Retinal pigment epithelial cell (primary cell): ENCODE measurements around the gene PHYKPL.
A peak's percentile ranks its signal among the peaks of the same experiment; 100 is the strongest.
"Not testable (repeated sequence)": the region's sequence is repeated elsewhere in the genome, so short reads cannot be mapped to it uniquely, and the experiment has no call there.

Experiments used
- DNase-seq: peaks from one replicate; pipeline ENCODE4 v3.0.0-alpha.2; 2010; ENCODE audit warnings: low read depth
- H3K4me3 ChIP-seq: 2 replicates; pipeline ENCODE4 v1.5.1; 2011; ENCODE audit warnings: mild to moderate bottlenecking, low read length, control low read depth, moderate library complexity
- TF ChIP-seq, protein P1 (sequence below): conservative IDR thresholded peaks from 2 replicates; pipeline ENCODE4 v1.5.1; 2011; ENCODE audit warnings: low read depth, low read length, control low read depth, inconsistent platforms

Gene PHYKPL

DNA sequence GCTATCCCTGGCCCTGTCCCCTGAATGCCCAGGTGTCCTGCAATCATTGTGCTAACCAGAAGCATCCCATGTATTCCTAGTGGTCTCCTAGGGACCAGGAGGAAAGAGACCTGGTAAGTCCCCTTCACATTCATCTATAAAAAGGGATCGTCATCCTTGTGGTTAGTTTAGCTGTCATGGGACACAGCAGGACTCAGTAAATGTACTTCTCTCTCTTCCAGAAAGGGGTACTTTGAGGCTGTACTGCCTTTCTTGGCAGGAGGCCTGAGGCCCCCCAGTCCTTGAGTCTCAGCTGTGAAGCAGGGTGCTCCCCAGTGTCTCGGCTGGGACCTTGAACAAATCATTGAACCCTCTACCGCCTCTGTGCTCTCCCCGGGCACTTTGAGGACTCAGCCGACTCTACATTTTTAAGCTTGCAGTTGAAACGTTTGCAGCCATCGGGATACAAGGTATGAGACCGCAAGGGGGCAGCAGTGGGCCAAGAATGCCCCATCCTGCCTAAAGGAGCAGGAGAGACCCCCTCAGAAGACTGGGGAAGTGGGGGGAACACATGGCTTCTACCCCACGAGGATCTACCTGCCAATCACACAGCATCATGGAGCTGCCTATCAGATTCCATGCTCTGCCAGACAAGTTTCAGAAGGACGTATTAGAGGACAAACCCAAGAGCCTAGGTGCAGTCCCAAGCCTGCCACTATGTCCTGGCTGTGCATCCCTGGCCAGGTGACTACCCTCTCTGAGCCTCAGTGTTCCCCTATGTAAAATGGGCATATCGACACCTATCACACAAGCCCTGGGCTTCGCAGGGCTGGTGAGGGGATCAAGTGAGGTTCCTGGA is 2.4 kb upstream of the PHYKPL start:
- DNase-seq, result no peak
- TF ChIP-seq, protein P1, sequence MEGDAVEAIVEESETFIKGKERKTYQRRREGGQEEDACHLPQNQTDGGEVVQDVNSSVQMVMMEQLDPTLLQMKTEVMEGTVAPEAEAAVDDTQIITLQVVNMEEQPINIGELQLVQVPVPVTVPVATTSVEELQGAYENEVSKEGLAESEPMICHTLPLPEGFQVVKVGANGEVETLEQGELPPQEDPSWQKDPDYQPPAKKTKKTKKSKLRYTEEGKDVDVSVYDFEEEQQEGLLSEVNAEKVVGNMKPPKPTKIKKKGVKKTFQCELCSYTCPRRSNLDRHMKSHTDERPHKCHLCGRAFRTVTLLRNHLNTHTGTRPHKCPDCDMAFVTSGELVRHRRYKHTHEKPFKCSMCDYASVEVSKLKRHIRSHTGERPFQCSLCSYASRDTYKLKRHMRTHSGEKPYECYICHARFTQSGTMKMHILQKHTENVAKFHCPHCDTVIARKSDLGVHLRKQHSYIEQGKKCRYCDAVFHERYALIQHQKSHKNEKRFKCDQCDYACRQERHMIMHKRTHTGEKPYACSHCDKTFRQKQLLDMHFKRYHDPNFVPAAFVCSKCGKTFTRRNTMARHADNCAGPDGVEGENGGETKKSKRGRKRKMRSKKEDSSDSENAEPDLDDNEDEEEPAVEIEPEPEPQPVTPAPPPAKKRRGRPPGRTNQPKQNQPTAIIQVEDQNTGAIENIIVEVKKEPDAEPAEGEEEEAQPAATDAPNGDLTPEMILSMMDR, result peak; percentile 82
- no peak overlapping the region for H3K4me3 ChIP-seq

DNA sequence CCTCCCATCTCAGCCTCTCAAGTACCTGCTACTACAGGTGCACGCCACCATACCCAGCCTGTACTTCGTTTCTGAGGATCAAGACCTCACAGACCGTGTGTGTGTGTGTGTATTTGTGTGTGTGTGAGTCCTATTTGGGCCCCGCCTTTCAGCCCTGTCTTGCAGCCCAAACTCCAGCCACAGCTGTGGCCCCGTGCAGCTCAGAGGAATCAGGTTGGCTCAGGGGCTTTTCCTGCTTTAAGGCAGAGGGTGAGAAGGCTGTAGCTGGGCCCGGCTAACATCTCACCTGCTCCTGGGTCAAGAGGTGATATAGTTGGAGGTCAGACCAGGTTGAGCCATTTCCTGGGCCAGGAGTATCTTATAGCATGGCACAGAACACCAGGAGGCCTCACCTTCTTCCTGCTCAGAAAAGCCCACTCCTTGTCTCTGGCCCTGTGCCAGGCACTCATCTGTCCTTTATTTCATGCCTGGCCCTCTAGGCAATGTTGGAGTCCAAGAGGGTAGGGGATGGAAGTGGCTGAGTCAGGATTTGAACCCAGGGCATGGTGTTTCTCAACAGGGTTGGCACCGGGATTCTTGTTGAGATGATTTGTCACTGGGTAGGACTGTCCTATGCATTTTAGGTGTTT is 1.6 kb upstream of the PHYKPL start:
- no peak for DNase-seq
- TF ChIP-seq, protein P1, result no peak
- H3K4me3 ChIP-seq, result no peak overlapping the region

DNA sequence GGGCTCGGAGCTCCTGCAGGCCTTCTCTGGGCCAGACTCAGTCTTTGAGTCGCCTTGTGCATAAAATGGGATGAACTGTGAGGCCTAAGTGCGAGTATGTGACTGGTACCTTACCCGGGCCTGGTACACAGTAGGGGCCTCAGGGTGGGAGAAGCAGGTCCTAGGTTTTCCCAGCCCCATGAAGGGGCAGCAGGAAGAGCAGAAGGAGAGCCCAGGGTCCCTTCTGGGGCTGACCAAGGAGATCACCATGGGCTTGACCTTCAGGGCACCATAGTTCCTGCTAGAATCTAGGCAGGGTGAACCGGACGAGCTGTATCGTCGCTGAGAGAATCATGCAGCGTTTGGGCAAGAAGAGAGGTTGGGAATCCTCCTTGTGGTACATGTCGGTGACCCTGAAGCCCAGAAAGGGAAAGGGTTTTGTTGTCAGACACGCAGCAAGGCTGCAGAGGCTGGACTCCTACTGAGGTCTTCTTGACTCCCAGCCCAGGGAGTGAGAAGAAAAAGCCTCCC is 373 bp upstream of the PHYKPL start:
- TF ChIP-seq, protein P1, result no peak
- peak overlapping the region; percentile 69 for H3K4me3 ChIP-seq
- no peak for DNase-seq

DNA sequence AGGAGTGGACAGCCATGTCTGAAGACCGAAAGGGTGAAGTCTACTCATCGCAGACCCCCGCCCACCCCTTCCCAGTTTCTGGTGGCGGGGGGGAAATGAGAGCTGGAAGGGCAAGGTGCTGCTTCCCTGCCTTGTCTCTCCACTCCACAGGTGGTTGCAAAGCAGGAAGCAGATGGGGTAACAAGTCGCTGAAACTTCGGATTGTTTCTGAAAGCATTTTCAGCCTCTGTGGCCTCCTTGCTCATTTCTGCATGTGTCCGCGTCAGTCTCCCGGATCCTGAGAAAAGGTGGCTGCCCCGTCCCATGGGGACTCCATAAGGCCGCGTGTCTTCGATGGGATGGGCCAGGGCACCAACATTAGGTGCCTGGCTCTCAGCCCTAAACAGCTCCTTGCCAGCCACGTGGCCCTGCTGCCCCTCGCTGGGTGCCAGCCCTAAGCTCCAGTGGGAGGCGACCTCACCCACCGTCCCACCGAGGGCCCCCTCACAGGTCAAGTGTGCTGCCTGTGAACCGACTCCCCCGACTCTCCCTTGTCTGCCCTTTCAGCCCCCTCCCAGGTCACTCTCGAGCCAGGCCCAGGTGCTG is 971 bp downstream of the PHYKPL start:
- H3K4me3 ChIP-seq, result peak overlapping the region; percentile 69
- no peak for DNase-seq
- TF ChIP-seq, protein P1, result no peak

DNA sequence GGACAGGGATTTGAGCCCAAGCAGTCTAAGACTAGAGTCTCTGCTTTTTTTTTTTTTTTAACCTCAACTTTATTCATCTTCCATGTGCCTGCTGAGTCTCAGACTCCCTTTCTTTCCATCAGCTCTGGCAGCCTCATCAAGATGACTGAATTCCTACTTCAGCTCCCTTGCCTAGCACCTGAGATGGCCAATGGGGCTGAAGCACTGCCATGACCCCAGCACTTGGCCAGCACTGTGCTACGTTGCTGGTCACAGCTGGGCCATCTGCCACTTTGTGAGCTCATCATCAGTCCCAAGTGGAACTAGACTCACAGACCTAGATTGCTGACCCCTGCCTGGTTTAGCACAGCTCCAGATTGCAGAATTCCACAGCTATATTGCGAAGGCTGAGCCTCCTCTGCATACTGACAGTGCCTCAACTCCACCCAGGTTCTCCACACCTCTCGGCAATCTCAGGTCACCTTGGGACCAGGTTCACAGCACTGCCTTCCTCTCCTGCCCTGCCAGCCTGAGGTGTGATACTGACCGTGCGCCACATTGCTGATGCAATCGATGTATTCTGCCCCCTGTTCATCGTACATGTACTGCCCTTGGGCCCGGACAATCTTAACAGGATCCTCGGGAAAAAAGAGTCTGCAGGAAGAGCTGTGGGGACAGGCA is 1.6 kb downstream of the PHYKPL start:
- no peak for DNase-seq
- TF ChIP-seq, protein P1, result no peak
- H3K4me3 ChIP-seq, result peak overlapping the region; percentile 69

DNA sequence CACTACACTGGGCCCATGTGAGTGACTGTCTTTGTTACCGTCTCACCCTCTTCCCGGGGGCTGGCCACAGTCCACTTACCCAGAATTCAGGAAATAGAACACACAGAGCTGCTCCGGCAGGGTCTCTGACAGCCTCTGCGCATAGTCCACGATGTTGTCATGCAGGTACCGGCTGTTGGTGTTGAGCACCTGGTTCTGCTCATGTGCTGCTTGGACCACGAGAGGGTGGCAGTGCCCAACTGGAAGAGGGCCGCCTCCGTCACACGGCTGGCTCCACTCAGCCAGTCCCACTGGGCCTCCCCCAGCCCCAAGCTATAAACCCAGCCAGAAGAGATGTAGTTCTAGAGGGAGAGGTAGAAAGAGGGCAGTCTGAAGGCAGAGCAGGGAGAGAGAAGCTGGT is 2.7 kb downstream of the PHYKPL start:
- TF ChIP-seq, protein P1, result no peak

DNA sequence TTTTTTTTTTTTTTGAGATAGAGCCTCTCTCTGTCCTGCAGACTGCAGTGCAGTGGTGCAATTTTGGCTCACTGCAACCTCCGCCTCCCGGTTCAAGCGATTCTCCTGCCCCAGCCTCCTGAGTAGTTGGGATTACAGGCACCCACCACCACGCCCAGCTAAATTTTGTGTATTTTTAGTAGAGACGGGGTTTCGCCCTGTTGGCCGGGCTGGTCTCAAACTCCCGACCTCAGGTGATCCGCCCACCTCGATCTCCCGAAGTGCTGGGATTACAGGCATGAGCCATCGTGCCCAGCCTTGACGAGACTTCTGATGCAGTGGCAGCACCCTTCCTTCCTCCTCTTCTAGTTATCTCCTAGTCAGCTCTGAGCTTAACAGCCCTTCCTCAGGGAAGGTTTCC is 3.5 kb downstream of the PHYKPL start:
- H3K4me3 ChIP-seq, DNase-seq: not testable (repeated sequence)

More for the DNA sequence above, 2.7 kb downstream of the PHYKPL start:
- H3K4me3 ChIP-seq, result no peak overlapping the region
- DNase-seq, result no peak
